PFSK-1 (cell line): Measurements from ENCODE around the gene CCDC69.

Experiments
- FOXP2 ChIP-seq: optimal IDR thresholded peaks from 2 replicates; pipeline ENCODE3; 2011; ENCODE audit warnings: borderline replicate concordance, control low read depth, inconsistent platforms; ENCODE audit not compliant: insufficient read depth; ENCODE audit errors: extremely low read length, extremely low read depth
- POLR2AphosphoS5 ChIP-seq: IDR thresholded peaks from 2 replicates; pipeline ENCODE4 v1.6.1; 2012; ENCODE audit warnings: low read depth, mild to moderate bottlenecking, control low read depth, low read length, moderate library complexity
- SIN3A ChIP-seq: IDR thresholded peaks from 2 replicates; pipeline ENCODE4 v1.6.1; 2012; ENCODE audit warnings: mild to moderate bottlenecking, low read length, moderate library complexity, borderline replicate concordance; ENCODE audit not compliant: insufficient read depth
- TAF1 ChIP-seq: IDR thresholded peaks from 2 replicates; pipeline ENCODE4 v1.6.1; 2012; ENCODE audit warnings: low read length, control low read depth, borderline replicate concordance; ENCODE audit not compliant: insufficient read depth
- TF ChIP-seq, protein P1 (sequence below), 2 experiments: IDR thresholded peaks; 2 replicates each; pipeline versions ENCODE4 v1.6.1 to v1.8.0; 2011 to 2012; ENCODE audit warnings: low read depth in 2 of 2, low read length in 2 of 2, control low read depth in 1 of 2, inconsistent platforms in 1 of 2, mild to moderate bottlenecking in 1 of 2, moderate library complexity in 1 of 2; ENCODE audit not compliant: insufficient read depth in 1 of 2

CCDC69 gene

GRCh38 chr5:151138114-151138513 is 85.8 kb downstream of the CCDC69 start:
- no peak for TF ChIP-seq POLR2AphosphoS5
- TF ChIP-seq SIN3A, result no peak
- TF ChIP-seq TAF1, result no peak
- no peak for TF ChIP-seq FOXP2

GRCh38 chr5:151137067-151137825 is 86.6 kb downstream of the CCDC69 start:
- TF ChIP-seq, protein P1, sequence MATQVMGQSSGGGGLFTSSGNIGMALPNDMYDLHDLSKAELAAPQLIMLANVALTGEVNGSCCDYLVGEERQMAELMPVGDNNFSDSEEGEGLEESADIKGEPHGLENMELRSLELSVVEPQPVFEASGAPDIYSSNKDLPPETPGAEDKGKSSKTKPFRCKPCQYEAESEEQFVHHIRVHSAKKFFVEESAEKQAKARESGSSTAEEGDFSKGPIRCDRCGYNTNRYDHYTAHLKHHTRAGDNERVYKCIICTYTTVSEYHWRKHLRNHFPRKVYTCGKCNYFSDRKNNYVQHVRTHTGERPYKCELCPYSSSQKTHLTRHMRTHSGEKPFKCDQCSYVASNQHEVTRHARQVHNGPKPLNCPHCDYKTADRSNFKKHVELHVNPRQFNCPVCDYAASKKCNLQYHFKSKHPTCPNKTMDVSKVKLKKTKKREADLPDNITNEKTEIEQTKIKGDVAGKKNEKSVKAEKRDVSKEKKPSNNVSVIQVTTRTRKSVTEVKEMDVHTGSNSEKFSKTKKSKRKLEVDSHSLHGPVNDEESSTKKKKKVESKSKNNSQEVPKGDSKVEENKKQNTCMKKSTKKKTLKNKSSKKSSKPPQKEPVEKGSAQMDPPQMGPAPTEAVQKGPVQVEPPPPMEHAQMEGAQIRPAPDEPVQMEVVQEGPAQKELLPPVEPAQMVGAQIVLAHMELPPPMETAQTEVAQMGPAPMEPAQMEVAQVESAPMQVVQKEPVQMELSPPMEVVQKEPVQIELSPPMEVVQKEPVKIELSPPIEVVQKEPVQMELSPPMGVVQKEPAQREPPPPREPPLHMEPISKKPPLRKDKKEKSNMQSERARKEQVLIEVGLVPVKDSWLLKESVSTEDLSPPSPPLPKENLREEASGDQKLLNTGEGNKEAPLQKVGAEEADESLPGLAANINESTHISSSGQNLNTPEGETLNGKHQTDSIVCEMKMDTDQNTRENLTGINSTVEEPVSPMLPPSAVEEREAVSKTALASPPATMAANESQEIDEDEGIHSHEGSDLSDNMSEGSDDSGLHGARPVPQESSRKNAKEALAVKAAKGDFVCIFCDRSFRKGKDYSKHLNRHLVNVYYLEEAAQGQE (IDR thresholded peaks at IDR 0.05; ENCODE audit: insufficient read depth in 1 of 2, low read depth in 2 of 2, low read length in 2 of 2), result no peak
- TF ChIP-seq FOXP2 (no peak), POLR2AphosphoS5 (no peak), TAF1 (no peak), SIN3A (no peak)

DNA sequence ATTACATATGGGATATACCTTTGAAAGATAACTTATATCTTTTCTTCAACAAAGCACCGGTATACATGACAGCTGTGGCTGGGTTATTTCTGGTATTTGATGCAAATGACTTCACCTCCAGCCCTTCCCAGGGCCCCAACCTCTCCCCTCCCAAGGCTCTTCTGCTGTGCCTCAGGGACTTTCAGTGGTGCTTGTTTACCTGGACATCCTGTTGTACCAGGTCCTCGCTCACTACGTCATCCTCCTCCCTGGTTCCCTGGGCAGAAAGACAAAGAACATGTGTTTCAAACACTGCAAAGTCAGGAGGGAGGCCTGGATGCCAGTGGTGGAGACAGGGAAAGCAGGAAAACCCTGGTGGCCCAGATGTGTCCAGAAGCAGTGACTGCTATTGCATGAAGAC is 89.7 kb downstream of the CCDC69 start:
- TF ChIP-seq, protein P1 (IDR thresholded peaks at IDR 0.05; ENCODE audit: insufficient read depth in 1 of 2, low read depth in 2 of 2, low read length in 2 of 2), result no peak
- TF ChIP-seq TAF1 (no peak), FOXP2 (no peak), POLR2AphosphoS5 (no peak), SIN3A (no peak)

- TF ChIP-seq SIN3A (no peak), FOXP2 (no peak), TAF1 (no peak), POLR2AphosphoS5 (no peak)
These were observed 90.9 kb downstream of the CCDC69 start for GRCh38 chr5:151132963-151133362.
